ENCODE results near the gene MAD1L1.
"Not testable (repeated sequence)": the region's sequence is repeated elsewhere in the genome, so short reads cannot be mapped to it uniquely, and the experiment has no call there.

The MAD1L1 gene

DNA sequence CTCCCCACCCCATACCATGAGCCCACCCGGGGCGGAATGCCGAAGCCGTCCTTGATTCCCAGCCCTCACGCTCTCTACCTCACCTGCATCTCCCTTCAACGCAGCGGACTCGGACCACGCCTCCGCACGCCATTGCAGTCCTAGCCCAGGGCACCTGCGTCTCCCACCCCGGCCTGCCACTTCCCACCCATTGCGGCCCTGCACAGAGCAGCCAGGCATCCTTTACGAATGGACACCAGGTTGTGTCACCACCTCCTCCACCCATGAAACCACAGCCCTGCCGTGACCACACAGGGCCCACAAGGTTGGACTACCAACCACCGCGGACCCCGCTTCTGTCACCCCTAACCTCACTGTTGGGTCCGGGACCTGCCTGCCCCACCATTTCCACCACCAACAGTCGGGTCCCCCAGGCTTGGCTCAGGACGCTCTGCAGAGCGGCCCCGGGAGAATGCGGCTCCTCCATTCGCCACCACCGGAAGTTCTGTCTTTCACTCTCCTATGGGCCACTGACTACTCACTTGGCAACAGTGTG is 232.5 kb downstream of the MAD1L1 start:
- in situ Hi-C loops (cut with MboI; ENCODE audit: low sequenced_read_pairs), result no loop called here
- no peaks in the 10 kb centered on the region for H3K4me1 ChIP-seq

DNA sequence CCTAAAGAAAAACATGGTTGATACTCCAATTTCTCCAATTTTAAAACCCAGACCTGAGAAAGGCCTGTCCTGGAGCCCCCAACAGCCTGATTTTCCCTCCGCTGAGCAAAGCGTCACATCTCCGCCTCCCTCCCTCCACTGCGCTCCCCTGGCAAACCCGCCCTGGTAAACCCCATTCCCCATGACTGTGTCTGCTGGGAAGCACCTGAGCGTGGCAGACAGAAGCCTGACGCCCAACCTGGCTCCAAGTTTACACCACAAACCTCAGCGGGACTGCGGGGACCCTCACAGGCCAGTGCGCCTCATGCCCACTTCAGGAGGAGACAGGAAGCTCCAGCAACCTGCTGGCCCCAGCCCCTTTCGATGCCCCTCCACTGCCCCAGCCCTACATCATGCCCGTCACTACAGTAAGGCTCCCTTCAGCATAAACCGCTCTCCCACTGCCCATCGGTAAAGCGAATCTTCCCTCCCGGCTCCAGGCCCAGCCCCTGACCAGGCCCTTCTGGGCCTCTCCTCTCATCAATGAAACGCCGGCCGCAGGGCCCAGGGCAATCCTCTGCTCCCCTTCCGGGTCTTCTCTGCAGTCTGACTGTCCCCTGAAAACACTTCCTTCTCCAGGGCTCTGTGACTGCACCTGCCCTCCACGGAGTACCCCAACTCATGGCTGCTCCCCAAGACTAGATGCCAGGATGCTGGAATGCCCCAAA is 233.3 kb downstream of the MAD1L1 start:
- H3K4me3 ChIP-seq, result no peak overlapping the region
- in situ Hi-C loops (cut with MboI; ENCODE audit: low sequenced_read_pairs), result no loop called here
- DNase-seq (ENCODE audit: low spot score in 2 of 2), result no peak
- no peaks in the 10 kb centered on the region for H3K36me3 ChIP-seq (replicated peaks)
- no peaks in the 10 kb centered on the region for H3K4me1 ChIP-seq
- H3K27me3 ChIP-seq (ENCODE audit: low read depth), result no peaks in the 10 kb centered on the region
- no peaks in the 10 kb centered on the region for H3K9me3 ChIP-seq

More for the DNA sequence above, 232.5 kb downstream of the MAD1L1 start:
- Histone ChIP-seq H3K27me3 (ENCODE audit: low read depth) (no peaks in the 10 kb centered on the region), H3K9me3 (no peaks in the 10 kb centered on the region), H3K36me3 (replicated peaks) (no peaks in the 10 kb centered on the region), H3K4me3 (no peak overlapping the region)
- DNase-seq (ENCODE audit: low spot score in 2 of 2), result no peak

DNA sequence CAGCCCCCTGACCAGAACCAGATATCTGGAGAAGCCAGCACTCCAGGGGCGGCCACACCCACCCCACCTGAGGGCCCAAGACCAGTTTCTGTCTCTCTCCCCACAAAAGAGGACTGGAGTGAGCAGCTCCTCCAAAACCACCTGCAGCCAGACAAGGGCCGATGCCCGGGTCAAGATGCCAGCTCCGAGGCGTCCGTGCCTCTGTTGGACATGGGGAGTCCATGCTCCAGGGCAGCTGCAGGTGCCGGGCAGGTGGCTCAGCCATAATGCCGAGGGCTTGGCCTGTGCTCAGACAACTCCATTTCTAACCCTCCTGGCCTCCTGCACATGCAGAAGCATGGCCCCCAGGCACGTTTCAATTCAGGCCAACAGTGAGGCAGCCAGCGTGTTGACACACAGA is 234.6 kb downstream of the MAD1L1 start:
- no peaks in the 10 kb centered on the region for H3K36me3 ChIP-seq (replicated peaks)
- no peak overlapping the region for H3K4me3 ChIP-seq
- in situ Hi-C loops (cut with MboI; ENCODE audit: low sequenced_read_pairs), result no loop called here

DNA sequence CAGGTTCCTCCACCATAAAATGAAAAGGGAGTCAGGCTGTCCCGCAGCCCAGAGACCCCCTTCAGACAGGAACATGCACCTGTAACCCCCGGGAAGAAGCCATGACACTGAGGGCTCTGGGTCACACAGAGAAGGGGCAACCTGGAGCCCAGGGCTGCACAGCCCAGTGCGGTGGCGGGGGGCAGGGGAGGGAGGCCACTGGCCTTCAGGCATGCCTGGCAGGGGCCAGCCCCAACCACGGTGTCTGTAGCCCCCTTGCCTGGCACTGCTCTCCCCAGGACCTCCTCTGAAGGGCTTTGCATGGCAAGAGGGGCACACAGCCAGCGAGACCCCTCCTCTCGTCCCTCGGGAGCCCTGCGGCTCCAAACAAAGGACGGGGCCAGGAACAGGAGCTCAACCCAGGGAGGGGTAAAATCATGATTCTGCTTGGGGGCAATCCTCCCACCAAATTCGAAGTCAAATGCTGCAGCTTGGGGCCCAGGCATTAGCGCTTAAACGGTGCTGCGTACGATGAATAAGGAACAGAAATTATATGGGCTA is 235.1 kb downstream of the MAD1L1 start:
- Histone ChIP-seq H3K36me3 (replicated peaks) (no peaks in the 10 kb centered on the region), H3K4me3 (no peak overlapping the region), H3K4me1 (no peaks in the 10 kb centered on the region), H3K9me3 (no peaks in the 10 kb centered on the region), H3K27me3 (ENCODE audit: low read depth) (no peaks in the 10 kb centered on the region)
- no peak for DNase-seq (ENCODE audit: low spot score in 2 of 2)
- in situ Hi-C loops (cut with MboI; ENCODE audit: low sequenced_read_pairs), result no loop called here

More for the DNA sequence above, 234.6 kb downstream of the MAD1L1 start:
- Histone ChIP-seq H3K4me1 (no peaks in the 10 kb centered on the region), H3K9me3 (no peaks in the 10 kb centered on the region), H3K27me3 (ENCODE audit: low read depth) (no peaks in the 10 kb centered on the region)
- no peak for DNase-seq (ENCODE audit: low spot score in 2 of 2)

DNA sequence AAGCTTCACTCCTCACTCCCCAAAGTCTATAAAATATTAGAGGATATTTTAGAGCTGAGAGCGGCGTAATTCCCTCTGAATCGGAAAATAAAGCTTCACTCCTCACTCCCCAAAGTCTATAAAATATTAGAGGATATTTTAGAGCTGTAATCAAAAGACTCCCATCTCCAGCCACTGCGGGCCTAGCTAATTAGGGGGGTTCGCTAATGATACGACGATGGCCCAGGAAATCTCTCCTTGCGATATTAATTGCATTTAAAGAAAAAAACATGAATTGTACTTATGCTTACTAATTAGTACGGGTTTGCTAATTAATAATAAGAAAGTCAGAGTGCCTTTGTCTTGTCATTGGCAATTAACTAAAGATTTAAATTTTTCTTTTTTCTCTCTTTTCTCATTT is 235.9 kb downstream of the MAD1L1 start:
- Histone ChIP-seq H3K4me3 (no peak overlapping the region), H3K4me1 (no peaks in the 10 kb centered on the region), H3K27me3 (ENCODE audit: low read depth) (no peaks in the 10 kb centered on the region)

DNA sequence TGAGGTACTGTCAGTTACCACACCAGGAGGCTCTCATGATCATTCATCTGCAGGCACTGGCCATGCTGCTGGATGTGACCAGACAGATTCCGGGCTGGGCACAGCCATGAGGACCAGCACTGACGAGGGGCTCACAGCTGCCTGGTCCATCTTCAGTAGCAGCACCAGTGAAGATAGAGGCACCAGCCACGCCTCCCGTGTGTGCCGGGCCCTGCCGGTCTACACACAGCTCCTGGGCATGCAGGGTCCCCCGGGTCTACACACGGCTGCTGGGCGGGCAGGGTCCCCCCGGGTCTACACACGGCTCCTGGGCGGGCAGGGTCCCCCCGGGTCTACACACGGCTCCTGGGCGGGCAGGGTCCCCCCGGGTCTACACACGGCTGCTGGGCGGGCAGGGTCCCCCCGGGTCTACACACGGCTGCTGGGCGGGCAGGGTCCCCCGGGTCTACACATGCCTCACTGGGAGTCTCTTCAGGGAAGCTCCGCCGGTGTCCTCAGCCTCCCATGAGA is 236.8 kb downstream of the MAD1L1 start:
- H3K27me3 ChIP-seq (ENCODE audit: low read depth); H3K4me1 ChIP-seq; in situ Hi-C loops (cut with MboI; ENCODE audit: low sequenced_read_pairs); DNase-seq (ENCODE audit: low spot score in 2 of 2); H3K36me3 ChIP-seq (replicated peaks); H3K9me3 ChIP-seq; H3K4me3 ChIP-seq: not testable (repeated sequence)

More for the DNA sequence above, 235.9 kb downstream of the MAD1L1 start:
- in situ Hi-C loops (cut with MboI; ENCODE audit: low sequenced_read_pairs), result no loop called here
- H3K9me3 ChIP-seq, result no peaks in the 10 kb centered on the region
- no peak for DNase-seq (ENCODE audit: low spot score in 2 of 2)
- no peaks in the 10 kb centered on the region for H3K36me3 ChIP-seq (replicated peaks)

DNA sequence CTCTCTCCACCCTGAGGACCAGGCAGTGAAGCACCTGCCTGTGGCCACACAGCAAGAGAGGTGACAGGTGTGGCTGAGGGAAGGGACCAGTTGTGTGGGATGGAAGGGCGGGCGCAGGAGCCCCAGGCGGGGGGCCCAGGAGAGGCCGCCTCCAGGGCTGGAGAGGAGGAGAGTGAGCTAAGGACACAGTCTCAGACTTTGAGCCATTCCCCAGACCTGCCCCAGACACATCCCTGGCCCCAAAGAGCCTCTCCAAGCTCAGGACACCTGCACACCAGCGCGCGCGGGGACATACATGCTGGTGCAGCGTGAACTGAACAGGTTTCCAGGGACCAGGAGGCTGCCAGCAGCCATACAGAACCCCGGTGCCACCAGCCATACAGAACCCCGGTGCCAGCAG is 237.3 kb downstream of the MAD1L1 start:
- Histone ChIP-seq H3K4me3 (no peak overlapping the region), H3K4me1 (no peaks in the 10 kb centered on the region), H3K9me3 (no peaks in the 10 kb centered on the region), H3K36me3 (replicated peaks) (no peaks in the 10 kb centered on the region), H3K27me3 (ENCODE audit: low read depth) (no peaks in the 10 kb centered on the region)
- no peak for DNase-seq (ENCODE audit: low spot score in 2 of 2)
- in situ Hi-C loops (cut with MboI; ENCODE audit: low sequenced_read_pairs), result no loop called here

DNA sequence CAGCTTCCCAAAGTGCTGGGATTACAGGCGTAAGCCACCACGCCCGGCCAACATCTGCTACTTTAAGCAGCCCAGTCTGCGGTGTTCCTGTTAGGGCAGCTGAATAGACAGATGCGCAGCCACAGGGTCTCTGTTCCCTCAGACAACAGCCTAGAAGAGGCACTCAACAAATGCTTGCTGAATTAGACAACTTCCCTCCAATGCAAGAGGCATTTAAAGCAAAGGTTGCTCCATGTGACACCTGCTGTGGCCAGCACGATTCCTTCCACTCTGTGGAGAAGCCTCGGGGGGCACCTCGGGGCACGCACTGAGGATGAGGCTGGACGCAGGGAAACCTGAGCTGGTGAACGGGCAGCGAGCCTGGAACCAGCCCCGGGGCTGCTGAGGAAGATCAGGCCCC is 237.8 kb downstream of the MAD1L1 start:
- in situ Hi-C loops (cut with MboI; ENCODE audit: low sequenced_read_pairs), result no loop called here
- Histone ChIP-seq H3K4me1 (no peaks in the 10 kb centered on the region), H3K9me3 (no peaks in the 10 kb centered on the region), H3K36me3 (replicated peaks) (no peaks in the 10 kb centered on the region), H3K27me3 (ENCODE audit: low read depth) (no peaks in the 10 kb centered on the region), H3K4me3 (no peak overlapping the region)
- no peak for DNase-seq (ENCODE audit: low spot score in 2 of 2)

DNA sequence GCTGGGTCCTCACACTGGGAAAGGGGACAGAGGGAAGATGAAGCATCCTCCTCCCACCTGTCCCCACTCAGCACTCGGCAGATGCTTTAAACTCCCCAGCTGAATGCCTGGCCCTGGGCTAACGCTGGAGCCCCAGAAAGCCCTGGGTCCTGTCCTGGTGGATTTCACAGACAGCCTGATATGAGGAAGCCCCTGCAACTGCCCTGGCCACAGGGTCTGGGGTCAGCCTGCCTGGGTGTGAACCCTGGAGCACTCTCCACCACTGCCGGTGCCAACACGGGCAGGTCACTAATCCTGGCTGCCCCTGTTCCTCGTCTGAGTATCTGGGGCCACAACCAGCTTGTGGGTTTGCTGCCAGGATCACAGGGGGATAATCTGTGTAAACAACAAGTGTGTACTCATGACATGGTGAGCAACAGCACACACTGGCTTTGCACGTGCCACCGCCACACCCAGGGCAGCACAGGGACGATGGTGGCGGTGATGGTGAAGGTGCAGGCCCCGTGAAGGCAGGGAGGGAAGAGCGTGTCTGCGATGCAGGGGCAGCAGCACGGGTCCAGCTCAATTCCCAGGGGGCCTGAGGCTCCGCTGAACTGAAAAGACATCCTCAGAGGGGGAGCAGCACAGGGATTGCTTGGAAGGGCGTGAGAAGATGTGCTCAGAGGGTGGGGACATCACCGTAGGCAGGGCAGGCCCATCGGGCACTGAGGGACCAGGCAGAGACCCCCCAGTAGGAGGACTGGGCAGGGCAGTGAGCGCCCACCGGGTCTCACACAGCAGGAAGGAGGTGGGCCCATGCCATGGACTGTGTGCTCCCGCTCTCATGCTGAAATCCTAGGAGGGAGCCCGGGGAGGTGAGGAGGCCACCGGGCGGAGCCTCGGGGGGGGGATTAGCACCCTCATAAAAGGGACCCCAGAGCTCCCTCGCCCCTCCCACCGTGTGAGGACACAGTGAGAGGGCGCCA is 238.7 kb downstream of the MAD1L1 start:
- no peaks in the 10 kb centered on the region for H3K4me1 ChIP-seq
- in situ Hi-C loops (cut with MboI; ENCODE audit: low sequenced_read_pairs), result no loop called here

DNA sequence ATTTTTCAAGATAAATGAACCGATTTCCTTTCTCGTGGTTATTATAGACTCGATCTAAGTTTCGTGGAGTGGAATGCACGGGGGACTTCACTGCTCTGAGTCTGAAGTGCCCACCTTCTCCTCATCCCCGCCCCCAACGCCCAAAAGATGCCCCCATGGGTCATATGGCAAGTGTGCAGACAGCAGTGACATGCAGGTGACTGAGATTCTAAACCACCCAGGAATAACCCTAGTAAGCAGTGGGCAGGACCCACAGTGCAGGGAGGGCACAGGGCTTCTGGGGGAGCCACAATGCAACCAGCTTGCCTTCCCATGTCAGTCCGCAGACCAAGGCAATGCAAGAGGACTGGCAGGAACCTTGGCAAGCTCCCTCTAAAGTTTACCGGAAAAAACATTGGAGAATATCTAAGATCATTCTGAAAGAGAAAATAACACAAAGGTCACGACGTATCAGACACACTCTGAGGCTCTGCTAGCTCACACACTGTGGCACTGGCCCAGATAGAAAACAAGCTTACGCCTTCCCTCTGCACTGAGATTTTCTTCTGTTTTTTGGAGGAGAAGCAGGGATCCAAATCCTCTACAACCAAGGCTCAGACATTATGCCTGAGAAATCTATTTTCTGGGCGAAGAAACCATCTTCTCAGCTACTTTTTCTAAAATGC is 239.6 kb downstream of the MAD1L1 start:
- Histone ChIP-seq H3K4me3 (no peak overlapping the region), H3K27me3 (ENCODE audit: low read depth) (no peaks in the 10 kb centered on the region), H3K9me3 (no peaks in the 10 kb centered on the region), H3K36me3 (replicated peaks) (no peaks in the 10 kb centered on the region), H3K4me1 (no peaks in the 10 kb centered on the region)
- in situ Hi-C loops (cut with MboI; ENCODE audit: low sequenced_read_pairs), result no loop called here
- no peak for DNase-seq (ENCODE audit: low spot score in 2 of 2)

More for the DNA sequence above, 238.7 kb downstream of the MAD1L1 start:
- H3K4me3 ChIP-seq, result no peak overlapping the region
- no peaks in the 10 kb centered on the region for H3K36me3 ChIP-seq (replicated peaks)
- no peaks in the 10 kb centered on the region for H3K9me3 ChIP-seq
- no peak for DNase-seq (ENCODE audit: low spot score in 2 of 2)
- H3K27me3 ChIP-seq (ENCODE audit: low read depth), result no peaks in the 10 kb centered on the region

DNA sequence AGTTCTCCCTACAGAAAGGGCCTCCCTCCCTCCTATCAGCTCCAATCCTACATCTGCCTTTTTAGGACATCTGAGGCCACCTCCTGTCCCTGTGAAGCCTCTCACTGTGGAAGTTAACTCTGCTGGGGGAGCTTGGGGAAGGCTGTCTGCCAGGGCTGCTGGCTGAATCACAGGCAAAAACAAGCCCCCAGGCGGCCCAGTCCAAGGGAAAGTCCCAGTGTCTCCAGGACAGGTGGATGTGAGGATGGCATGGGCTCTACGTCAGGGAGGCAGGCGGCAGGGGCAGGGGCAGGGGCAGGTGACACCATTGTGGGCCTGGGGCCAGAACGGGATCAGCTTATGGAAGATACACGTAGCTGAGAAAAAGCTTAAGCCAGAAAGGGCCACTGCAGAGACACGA is 240.2 kb downstream of the MAD1L1 start:
- Histone ChIP-seq H3K4me1 (no peaks in the 10 kb centered on the region), H3K4me3 (no peak overlapping the region), H3K9me3 (no peaks in the 10 kb centered on the region), H3K36me3 (replicated peaks) (no peaks in the 10 kb centered on the region), H3K27me3 (ENCODE audit: low read depth) (no peaks in the 10 kb centered on the region)
- in situ Hi-C loops (cut with MboI; ENCODE audit: low sequenced_read_pairs), result no loop called here
- no peak for DNase-seq (ENCODE audit: low spot score in 2 of 2)

DNA sequence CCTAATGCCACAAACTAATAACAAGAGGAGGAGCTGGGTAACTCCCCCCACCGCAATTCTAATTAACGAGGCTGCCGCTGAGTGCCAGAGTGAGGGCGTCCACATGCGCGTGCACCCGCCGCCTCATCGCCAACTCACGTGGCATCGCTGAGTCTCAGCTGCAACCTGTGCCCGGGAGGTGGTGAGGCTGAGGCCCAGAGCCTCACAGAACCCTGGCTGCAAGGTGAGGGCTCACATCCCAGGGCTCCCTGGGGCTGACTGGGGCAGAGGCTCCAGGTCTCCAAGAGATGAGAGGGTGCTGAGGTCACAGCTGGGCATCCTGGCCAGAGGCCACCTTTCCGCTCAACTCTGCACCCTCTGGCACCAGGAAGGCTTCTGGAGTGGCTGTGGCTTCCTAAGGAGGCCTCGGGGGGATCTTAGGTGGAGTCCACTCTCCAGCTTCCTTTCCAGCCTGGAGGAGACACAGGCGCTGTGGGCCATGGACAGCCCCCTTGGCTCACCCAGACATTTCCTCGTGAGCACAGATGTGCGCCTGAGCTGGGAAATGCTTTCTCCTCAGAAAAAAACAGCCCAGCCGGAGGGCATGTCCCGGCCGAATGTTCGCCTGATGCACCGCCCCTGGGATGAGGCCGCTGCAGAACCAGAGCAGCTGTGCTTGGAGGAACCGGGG is 242.6 kb downstream of the MAD1L1 start:
- Histone ChIP-seq H3K4me1 (no peaks in the 10 kb centered on the region), H3K36me3 (replicated peaks) (no peaks in the 10 kb centered on the region), H3K27me3 (ENCODE audit: low read depth) (no peaks in the 10 kb centered on the region), H3K9me3 (no peaks in the 10 kb centered on the region), H3K4me3 (no peak overlapping the region)
- no peak for DNase-seq (ENCODE audit: low spot score in 2 of 2)
- in situ Hi-C loops (cut with MboI; ENCODE audit: low sequenced_read_pairs), result no loop called here
